Adrenal gland (tissue), 12 donors: Measurements from ENCODE around the gene LATS2. TPM values are rescaled to one million over a fixed set of nuclear protein-coding genes. Genes with fewer than 3 reads are reported as not detected.

Source experiments
- DNase-seq, 7 donors: peaks; one replicate each; pipeline ENCODE4 v3.0.0-alpha.2; 2019 to 2020
- H3K27ac ChIP-seq, 5 donors: fragments of 200-600 bp; sonication (generic) in 4 of 5; 1 replicate in 3 of 5; 2 replicates in 2 of 5; pipeline versions ENCODE4 v1.5.1 to v1.8.0; 2016 to 2020; ENCODE audit warnings: mild to moderate bottlenecking in 1 of 5
- H3K27me3 ChIP-seq: fragments of 200-600 bp; 2 replicates; pipeline ENCODE4 v1.8.0; 2021
- H3K36me3 ChIP-seq, 2 donors: fragments of 200-600 bp; replicated peaks in 1 of 2; 1 replicate in 1 of 2; 2 replicates in 1 of 2; pipeline versions ENCODE4 v1.5.1 to v1.8.0; 2018 to 2022
- H3K4me1 ChIP-seq, 2 donors: fragments of 200-600 bp; replicated peaks in 1 of 2; 1 replicate in 1 of 2; 2 replicates in 1 of 2; pipeline versions ENCODE4 v1.5.1 to v1.8.0; 2018 to 2021
- H3K4me3 ChIP-seq, 4 donors: fragments of 200-600 bp; sonication (generic) in 3 of 4; one replicate each; pipeline ENCODE4 v1.5.1; 2016 to 2018
- H3K9me3 ChIP-seq, 3 donors: fragments of 200-600 bp; sonication (generic) in 1 of 3; replicated peaks in 1 of 3; 1 replicate in 2 of 3; 2 replicates in 1 of 3; pipeline versions ENCODE4 v1.5.1 to v1.8.0; 2016 to 2021
- CTCF ChIP-seq, 6 experiments: fragments of 450-650 bp in 4 of 6; fragments of 200-600 bp in 2 of 6; sonication (generic) in 1 of 6; IDR thresholded peaks; 1 replicate in 5 of 6; 2 replicates in 1 of 6; pipeline versions ENCODE4 v1.5.1 to v1.8.0; 2016 to 2021; ENCODE audit warnings: antibody characterized with exemption in 6 of 6, mild to moderate bottlenecking in 2 of 6, moderate library complexity in 1 of 6
- POLR2A ChIP-seq, 2 donors: fragments of 450-650 bp; IDR thresholded peaks; one replicate each; pipeline ENCODE4 v1.6.1; 2017; ENCODE audit warnings: antibody characterized with exemption in 2 of 2, mild to moderate bottlenecking in 2 of 2, moderate library complexity in 1 of 2
- WGBS, 4 donors: extraction: QIAGEN DNeasy Blood & Tissue Kit in 2 of 4; methylation state at CpG; one replicate each; pipeline versions ENCODE4 v1.1.5 to v1.1.7; 2013 to 2017; 5-methylcytosine and 5-hydroxymethylcytosine counted together
- intact Hi-C, 2 donors: fragments of 100-400 bp; cut with DNase I; formaldehyde crosslinking; loops; one replicate each; pipeline versions ENCODE4 v1.14.1 to v1.15.0; 2022 to 2023
- polyA plus RNA-seq, 3 donors: library from polyadenylated mRNA; stranded (reverse); fragments of 200-250 nt in 2 of 3; fragments of 350-450 nt in 1 of 3; fragmentation: Illumina TruSeq in 1 of 3; extraction: RNeasy Lipid Tissue Mini Kit (QIAGEN cat#74804) in 1 of 3; gene quantifications; one replicate each; pipeline ENCODE4 v1.2.3, GENCODE V29; 2013 to 2014
- total RNA-seq, 9 donors: library from RNA; depleted of rRNA in 4 of 9; stranded (reverse); fragments of >200 nt in 4 of 9; fragments of 120-200 nt in 1 of 9; fragmentation: NEBNext Ultra II Directional in 1 of 9; extraction: Animal tissue kit (Norgen Biotek cat#: 25700) in 1 of 9; gene quantifications; one replicate each; pipeline versions ENCODE4 v1.1.0 to v1.2.4, GENCODE V29; 2013 to 2023
- donor health status: healthy with polysubstance abuse.
- donor health status: Bipolar disorder and iron deficiency.
- donor health status: DM: yes; HTN: yes; CAD: no.
- donor health status: DM: no; HTN: no; CAD: no.
- donor health status: DM: no; HTN: no; CAD: no.
- donor health status: DM: yes; HTN: yes; CAD: no.

LATS2 gene
- total and polyA plus RNA-seq, 12 donors, result 7.4 to 35.6 (median 23.3) TPM

DNA sequence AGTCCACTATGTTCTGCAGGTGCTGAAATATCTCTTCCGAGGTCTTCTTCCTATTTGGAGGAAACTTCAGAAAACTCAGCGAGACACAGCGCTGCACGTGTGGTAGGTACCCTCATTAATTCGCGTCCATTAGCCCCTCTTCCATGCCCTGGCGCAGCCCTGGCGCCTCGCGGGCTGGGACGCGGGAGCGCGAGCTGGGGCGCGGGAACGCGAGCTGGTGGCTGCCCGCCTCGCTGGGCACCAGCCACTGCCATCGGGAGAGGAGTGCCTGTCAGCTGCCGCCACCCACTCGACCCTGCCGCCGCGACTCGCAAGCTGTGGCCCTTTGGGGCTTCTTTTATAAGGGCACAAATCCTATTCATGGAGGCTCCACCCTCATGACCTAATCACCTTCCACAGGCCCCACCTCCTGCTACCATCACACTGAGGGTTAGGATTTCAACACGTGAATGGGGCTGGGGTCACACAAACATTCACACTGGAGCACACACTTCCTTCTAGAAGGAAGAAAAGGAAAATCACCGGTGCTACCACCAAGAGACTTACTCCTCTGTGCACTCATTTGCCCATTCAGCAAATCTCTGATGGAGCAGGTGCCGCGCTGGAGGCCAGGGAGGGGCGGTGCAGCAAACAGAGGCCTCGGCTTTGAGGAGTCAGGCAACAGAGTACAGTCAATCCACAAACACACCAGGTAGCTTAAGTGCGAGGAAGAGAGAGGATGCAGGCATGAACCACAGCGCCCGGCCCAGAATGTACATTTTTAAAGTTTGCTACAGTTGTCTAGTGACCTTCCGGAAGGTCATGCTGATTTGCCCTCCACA lies 43.0 kb upstream of the LATS2 start:
- no peak overlapping the region for H3K27ac ChIP-seq
- WGBS, 4 donors, result 90 to 95% (median 93%) methylated on average over 20 to 37 of the region's 37 CpGs
- H3K36me3 ChIP-seq, result no peaks in the 10 kb centered on the region
- no peaks in the 10 kb centered on the region for H3K9me3 ChIP-seq
- no peak overlapping the region for H3K4me3 ChIP-seq
- H3K4me1 ChIP-seq, result no peaks in the 10 kb centered on the region
- TF ChIP-seq CTCF (IDR thresholded peaks at IDR 0.05) (no peak), POLR2A (IDR thresholded peaks at IDR 0.05) (no peak)
- intact Hi-C loops, result no loop called here
- H3K27me3 ChIP-seq, result no peaks in the 10 kb centered on the region
- DNase-seq, result no peak

DNA sequence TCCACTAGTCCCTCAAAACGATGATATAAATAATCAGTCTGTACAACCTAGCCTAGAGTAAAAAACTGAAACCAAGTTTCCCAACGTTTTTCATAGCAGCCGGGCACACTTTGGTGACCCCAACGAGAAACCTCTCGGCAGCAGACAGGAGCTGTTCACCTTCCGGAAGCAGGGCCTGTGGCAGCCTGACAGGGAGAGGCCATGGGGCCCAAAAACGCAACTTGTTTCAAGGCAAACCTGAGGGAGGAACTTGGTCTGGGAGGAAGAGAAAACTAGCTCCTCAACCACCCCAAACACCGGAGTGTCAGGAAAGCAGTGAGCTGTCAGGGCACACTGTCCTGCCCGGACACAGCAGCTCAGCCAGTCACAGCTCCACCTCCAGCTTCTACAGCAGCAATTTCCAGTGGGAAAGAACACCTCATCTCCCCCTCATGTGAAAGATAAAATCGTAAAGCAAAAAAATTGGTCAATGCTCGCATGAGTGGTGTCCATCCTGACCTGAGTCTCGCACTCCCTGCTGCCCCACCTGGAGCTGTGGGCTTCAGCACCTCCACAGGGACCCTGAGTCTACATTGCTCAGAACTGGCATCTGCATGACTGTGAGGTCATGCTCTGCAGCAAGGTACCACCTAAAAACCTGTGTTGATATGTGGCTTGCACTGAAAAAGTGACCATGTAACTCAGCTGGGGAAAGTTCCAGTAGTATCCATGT lies 40.6 kb upstream of the LATS2 start:
- 75 to 84% (median 83%) methylated on average over 11 to 12 of the region's 12 CpGs for WGBS, 4 donors
- no peaks in the 10 kb centered on the region for H3K36me3 ChIP-seq
- no peak overlapping the region for H3K27ac ChIP-seq
- TF ChIP-seq CTCF (IDR thresholded peaks at IDR 0.05), result no peak
- no peak for TF ChIP-seq POLR2A (IDR thresholded peaks at IDR 0.05)
- no peaks in the 10 kb centered on the region for H3K4me1 ChIP-seq
- H3K9me3 ChIP-seq, result no peaks in the 10 kb centered on the region
- intact Hi-C loops, result no loop called here
- H3K27me3 ChIP-seq, result no peaks in the 10 kb centered on the region
- no peak for DNase-seq
- no peak overlapping the region for H3K4me3 ChIP-seq

GRCh38 chr13:21100994-21101757 lies 39.8 kb upstream of the LATS2 start:
- no peak for DNase-seq
- Histone ChIP-seq H3K9me3 (no peaks in the 10 kb centered on the region), H3K27me3 (no peaks in the 10 kb centered on the region), H3K4me3 (no peak overlapping the region), H3K36me3 (no peaks in the 10 kb centered on the region), H3K4me1 (no peaks in the 10 kb centered on the region), H3K27ac (no peak overlapping the region)
- intact Hi-C loops, result no loop called here
- no peak for TF ChIP-seq CTCF (IDR thresholded peaks at IDR 0.05)
- no peak for TF ChIP-seq POLR2A (IDR thresholded peaks at IDR 0.05)
- 82 to 86% (median 84%) methylated on average over 12 of the region's 12 CpGs for WGBS, 4 donors

- WGBS, 4 donors, result 85 to 97% (median 90%) methylated on average over 6 to 7 of the region's 7 CpGs
- Histone ChIP-seq H3K27me3 (no peaks in the 10 kb centered on the region), H3K36me3 (no peaks in the 10 kb centered on the region), H3K9me3 (no peaks in the 10 kb centered on the region), H3K4me3 (no peak overlapping the region), H3K4me1 (no peaks in the 10 kb centered on the region), H3K27ac (no peak overlapping the region)
- no peak for DNase-seq
- TF ChIP-seq CTCF (IDR thresholded peaks at IDR 0.05) (no peak), POLR2A (IDR thresholded peaks at IDR 0.05) (no peak)
- intact Hi-C loops, result no loop called here
Observed at GRCh38 chr13:21100211-21100610, 38.8 kb upstream of the LATS2 start.
